ENCODE results near the gene ZNRF3.

- TF ChIP-seq CTCF (IDR thresholded peaks at IDR 0.05) (no peak), EP300 (IDR thresholded peaks at IDR 0.05) (no peak), POLR2A (IDR thresholded peaks at IDR 0.05) (no peak)
Measured at GRCh38 chr22:28841111-28841510, 42.3 kb upstream of the ZNRF3 start.
